ENCODE data around the gene PWP1. TPM values are rescaled to one million over a fixed set of nuclear protein-coding genes. Genes with fewer than 3 reads are reported as not detected.

The PWP1 gene
- polyA plus RNA-seq, 1 donor (not counting 4 experiments of a cell fraction or from before 2014, with no cell fraction given), result 137 TPM

DNA sequence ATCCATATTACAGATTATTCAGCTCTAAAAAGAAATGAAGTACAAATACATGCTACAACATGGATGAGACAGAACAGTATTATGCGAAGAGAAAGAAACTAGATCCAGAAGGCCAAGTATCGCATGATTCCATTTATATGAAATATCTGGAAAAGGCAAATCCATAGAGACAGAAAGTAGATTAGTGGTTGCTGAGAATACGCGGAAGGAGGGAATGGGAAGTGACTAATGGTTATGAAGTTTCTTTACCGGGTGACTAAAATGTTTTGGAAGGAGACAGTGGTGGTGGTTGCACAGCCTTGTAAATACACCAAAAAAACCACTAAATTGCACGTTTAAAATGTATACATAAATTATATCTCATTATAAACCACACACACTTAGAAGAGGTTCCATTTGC, 62.9 kb downstream of the PWP1 start:
- Histone ChIP-seq H3K4me1 (ENCODE audit: control insufficient read depth, extremely low read depth, insufficient read depth, low read length) (peaks cover 32% of the 10 kb centered on the region), H3K27ac (ENCODE audit: control insufficient read depth, insufficient read depth, low read length) (peak overlapping the region; percentile 82), H2AFZ (ENCODE audit: control insufficient read depth, low read length) (no peak overlapping the region), H3K9me1 (ENCODE audit: control insufficient read depth, extremely low read depth, insufficient read depth, low read length) (no peaks in the 10 kb centered on the region), H3K27me3 (ENCODE audit: control insufficient read depth, extremely low read depth, insufficient read depth, low read length) (no peaks in the 10 kb centered on the region), H3K79me2 (ENCODE audit: control insufficient read depth, insufficient read depth, low read length) (peaks cover 45% of the 10 kb centered on the region), H3K9me3 (ENCODE audit: control insufficient read depth, low read depth, low read length) (no peaks in the 10 kb centered on the region), H3K4me2 (ENCODE audit: control insufficient read depth, extremely low read depth, insufficient read depth, low read depth, low read length) (peak overlapping the region; percentile 94), H3K4me3 (ENCODE audit: control insufficient read depth in 2 of 3, extremely low read depth in 1 of 3, insufficient read depth in 2 of 3, low read depth in 1 of 3, low read length in 3 of 3) (peak overlapping the region in 2 of 3 experiments; percentile 55 to 62), H3K36me3 (ENCODE audit: control insufficient read depth in 2 of 2, extremely low read depth in 1 of 2, insufficient read depth in 2 of 2, low read length in 2 of 2) (peaks cover 18 to 46% of the 10 kb centered on the region in 2 experiments), H3K9ac (ENCODE audit: control insufficient read depth, extremely low read depth, insufficient read depth, low read length) (peak overlapping the region; percentile 8), H4K20me1 (ENCODE audit: control insufficient read depth, extremely low read depth, insufficient read depth, low read length) (no peaks in the 10 kb centered on the region)
- DNase-seq (ENCODE audit: low read depth, low spot score) (no peak), FAIRE-seq (peak; percentile 83)
- TF ChIP-seq, protein P1, sequence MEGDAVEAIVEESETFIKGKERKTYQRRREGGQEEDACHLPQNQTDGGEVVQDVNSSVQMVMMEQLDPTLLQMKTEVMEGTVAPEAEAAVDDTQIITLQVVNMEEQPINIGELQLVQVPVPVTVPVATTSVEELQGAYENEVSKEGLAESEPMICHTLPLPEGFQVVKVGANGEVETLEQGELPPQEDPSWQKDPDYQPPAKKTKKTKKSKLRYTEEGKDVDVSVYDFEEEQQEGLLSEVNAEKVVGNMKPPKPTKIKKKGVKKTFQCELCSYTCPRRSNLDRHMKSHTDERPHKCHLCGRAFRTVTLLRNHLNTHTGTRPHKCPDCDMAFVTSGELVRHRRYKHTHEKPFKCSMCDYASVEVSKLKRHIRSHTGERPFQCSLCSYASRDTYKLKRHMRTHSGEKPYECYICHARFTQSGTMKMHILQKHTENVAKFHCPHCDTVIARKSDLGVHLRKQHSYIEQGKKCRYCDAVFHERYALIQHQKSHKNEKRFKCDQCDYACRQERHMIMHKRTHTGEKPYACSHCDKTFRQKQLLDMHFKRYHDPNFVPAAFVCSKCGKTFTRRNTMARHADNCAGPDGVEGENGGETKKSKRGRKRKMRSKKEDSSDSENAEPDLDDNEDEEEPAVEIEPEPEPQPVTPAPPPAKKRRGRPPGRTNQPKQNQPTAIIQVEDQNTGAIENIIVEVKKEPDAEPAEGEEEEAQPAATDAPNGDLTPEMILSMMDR (optimal IDR thresholded peaks at IDR 0.05 in 1 of 3, IDR thresholded peaks at IDR 0.05 in 1 of 3, conservative IDR thresholded peaks at IDR 0.05 in 1 of 3; ENCODE audit: extremely low read depth in 1 of 3, insufficient read depth in 2 of 3, low read length in 3 of 3), result no peak
- TF ChIP-seq EZH2 (IDR thresholded peaks at IDR 0.05; ENCODE audit: low read length), result no peak
- dilution Hi-C loops (cut with MboI; ENCODE audit: extremely low pct_ligation_motif_present, low sequenced_read_pairs), result no loop called here

DNA sequence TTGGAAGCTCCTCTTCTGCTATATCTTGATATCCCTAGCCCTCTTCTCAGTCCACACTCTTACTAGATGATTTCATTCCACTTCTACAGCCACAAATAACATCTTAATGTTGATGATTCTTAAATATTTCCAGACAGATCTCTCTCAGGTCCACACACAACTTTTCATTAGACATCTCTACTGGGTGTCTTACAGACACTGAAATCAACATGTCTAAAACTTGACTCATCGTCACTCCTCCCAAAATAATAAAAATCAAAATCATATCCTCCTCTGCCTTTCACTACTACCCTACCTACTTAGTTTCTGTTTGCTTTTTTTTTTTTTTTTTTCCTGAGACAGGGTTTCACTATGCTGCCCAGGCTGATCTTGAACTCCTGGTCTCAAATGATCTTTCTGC, 63.5 kb downstream of the PWP1 start:
- Histone ChIP-seq H3K27ac (ENCODE audit: control insufficient read depth, insufficient read depth, low read length) (peak overlapping the region; percentile 82), H3K79me2 (ENCODE audit: control insufficient read depth, insufficient read depth, low read length) (peaks cover 48% of the 10 kb centered on the region), H3K4me1 (ENCODE audit: control insufficient read depth, extremely low read depth, insufficient read depth, low read length) (peaks cover 32% of the 10 kb centered on the region), H3K9ac (ENCODE audit: control insufficient read depth, extremely low read depth, insufficient read depth, low read length) (peak overlapping the region; percentile 42), H3K36me3 (ENCODE audit: control insufficient read depth in 2 of 2, extremely low read depth in 1 of 2, insufficient read depth in 2 of 2, low read length in 2 of 2) (peaks cover 18 to 49% of the 10 kb centered on the region in 2 experiments), H4K20me1 (ENCODE audit: control insufficient read depth, extremely low read depth, insufficient read depth, low read length) (no peaks in the 10 kb centered on the region), H3K27me3 (ENCODE audit: control insufficient read depth, extremely low read depth, insufficient read depth, low read length) (no peaks in the 10 kb centered on the region), H3K9me1 (ENCODE audit: control insufficient read depth, extremely low read depth, insufficient read depth, low read length) (no peaks in the 10 kb centered on the region), H3K4me3 (ENCODE audit: control insufficient read depth in 2 of 3, extremely low read depth in 1 of 3, insufficient read depth in 2 of 3, low read depth in 1 of 3, low read length in 3 of 3) (peak overlapping the region in 2 of 3 experiments; percentile 55 to 62), H3K9me3 (ENCODE audit: control insufficient read depth, low read depth, low read length) (no peaks in the 10 kb centered on the region), H2AFZ (ENCODE audit: control insufficient read depth, low read length) (no peak overlapping the region), H3K4me2 (ENCODE audit: control insufficient read depth, extremely low read depth, insufficient read depth, low read depth, low read length) (peak overlapping the region; percentile 94)
- dilution Hi-C loops (cut with MboI; ENCODE audit: extremely low pct_ligation_motif_present, low sequenced_read_pairs), result no loop called here
- peak; percentile 34 for FAIRE-seq
- no peak for DNase-seq (ENCODE audit: low read depth, low spot score)
- TF ChIP-seq, protein P1 (optimal IDR thresholded peaks at IDR 0.05 in 1 of 3, IDR thresholded peaks at IDR 0.05 in 1 of 3, conservative IDR thresholded peaks at IDR 0.05 in 1 of 3; ENCODE audit: extremely low read depth in 1 of 3, insufficient read depth in 2 of 3, low read length in 3 of 3), result no peak
- TF ChIP-seq EZH2 (IDR thresholded peaks at IDR 0.05; ENCODE audit: low read length), result no peak

Data from keratinocyte (primary cell).